Inflammatory macrophage treated with lipopolysaccharide for 1 hour (primary cell): ENCODE results near the gene CRLF1.

ENCODE experiments used
- DNase-seq, 2 donors: peaks; one replicate each; pipeline ENCODE4 v3.0.0-alpha.2; 2020 to 2022

Gene CRLF1

DNA sequence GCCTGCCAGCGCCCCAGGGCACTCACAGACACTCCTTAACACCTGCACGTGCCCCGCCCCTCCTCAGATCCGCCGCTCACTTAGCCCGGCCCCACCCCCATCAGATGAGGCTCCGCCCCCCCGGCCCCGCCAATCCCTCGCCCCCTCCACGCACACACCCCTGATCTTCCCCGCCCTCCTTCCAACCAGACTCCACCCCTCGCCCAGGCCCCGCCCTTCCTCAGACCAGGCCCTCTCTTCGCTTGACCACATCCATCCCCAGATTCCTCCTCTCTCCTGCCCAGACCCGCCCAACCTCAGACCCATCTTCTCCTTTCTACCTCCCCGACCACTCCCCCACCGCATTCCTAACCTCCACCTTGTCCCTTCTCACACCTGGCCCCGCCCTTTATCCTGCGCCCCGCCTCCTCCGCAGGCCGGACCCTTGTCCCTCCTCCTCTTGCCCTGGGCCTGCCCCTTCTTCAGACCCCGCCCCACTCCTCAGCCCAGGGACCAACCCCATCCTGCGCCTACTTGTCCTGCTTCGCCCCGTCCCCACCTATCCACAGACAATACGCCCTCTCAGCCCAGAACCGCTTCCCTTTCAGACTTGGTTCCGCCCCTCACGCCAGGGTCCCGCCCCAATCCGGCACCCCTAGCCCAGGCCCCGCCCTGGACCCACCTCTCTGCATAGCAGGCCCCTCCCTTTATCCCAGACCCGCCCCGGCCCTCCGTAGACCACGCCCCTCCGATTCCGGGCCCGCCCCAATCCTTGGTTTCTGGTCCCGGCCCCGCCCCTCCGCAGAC lies 29.8 kb upstream of the CRLF1 start:
- DNase-seq = peak; percentile 97 to 100

DNA sequence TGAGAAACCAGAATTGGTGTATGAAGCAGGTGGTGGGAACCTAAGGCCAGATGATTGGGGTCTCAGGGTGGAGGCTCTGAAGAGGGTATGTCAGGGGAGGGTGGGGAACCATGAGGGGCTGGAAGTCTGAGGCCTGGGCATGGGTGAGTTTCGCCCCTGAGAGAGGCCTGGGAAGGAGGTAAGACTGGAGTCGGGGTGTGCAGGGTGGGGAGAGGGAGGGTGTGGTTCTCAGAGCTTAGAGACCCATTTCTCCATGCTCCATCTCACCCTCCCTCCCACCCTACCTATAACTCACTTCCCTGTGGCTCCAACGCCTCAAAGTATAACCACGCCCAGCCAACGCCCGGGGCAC lies 29.2 kb upstream of the CRLF1 start:
- no peak for DNase-seq

DNA sequence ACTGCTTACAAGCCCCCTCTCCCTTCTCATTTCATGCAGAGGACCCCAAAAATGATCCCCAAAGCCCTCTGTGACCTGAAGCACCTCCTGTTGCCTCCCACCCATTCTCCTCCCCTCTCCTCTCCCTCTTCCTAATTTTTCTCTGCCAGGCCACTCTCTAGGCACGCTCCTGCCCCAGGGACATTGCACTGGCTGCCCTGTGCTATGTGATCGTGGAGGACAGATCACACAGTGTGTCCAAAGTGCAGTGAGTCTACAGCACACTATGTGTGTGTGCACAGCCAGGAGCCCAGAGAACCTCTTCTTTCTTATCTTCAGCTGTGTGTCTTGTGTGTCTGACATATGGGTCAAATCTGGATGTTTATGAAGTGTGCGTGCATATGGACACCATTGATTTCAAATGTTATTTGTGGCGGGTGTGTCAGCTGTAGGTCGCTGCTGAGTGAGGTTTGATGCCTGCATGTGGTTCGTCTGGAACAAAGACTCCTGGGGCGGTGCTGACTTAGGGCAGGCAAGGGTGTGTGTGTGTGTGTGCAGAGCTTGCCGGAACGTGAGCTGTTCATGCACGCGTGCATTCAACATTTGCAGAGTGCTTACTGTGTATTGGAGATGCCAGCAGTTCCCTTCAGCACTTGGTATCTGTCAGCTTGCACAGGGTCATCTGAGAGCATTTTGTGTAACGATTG lies 28.2 kb upstream of the CRLF1 start:
- DNase-seq = no peak

DNA sequence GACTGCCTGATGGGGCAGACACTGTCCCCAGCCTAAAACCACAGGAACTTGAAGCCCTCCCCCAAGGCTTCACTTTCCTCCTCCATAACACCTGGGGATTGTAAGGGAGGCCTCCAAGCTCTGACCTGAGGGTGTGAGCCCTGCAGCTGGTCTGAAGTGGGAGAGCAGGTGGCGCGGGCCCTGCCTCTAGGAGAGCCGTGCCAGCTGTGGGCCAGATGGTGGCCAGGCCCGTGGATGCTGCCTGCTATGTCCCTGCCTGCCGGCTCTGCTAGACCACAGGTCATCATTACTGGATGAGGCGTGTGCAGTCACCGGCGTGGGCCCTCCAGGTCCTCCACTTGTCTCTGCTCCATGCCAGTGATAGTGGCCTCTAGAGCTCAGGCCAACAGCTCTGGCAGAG lies 26.7 kb upstream of the CRLF1 start:
- DNase-seq = no peak

DNA sequence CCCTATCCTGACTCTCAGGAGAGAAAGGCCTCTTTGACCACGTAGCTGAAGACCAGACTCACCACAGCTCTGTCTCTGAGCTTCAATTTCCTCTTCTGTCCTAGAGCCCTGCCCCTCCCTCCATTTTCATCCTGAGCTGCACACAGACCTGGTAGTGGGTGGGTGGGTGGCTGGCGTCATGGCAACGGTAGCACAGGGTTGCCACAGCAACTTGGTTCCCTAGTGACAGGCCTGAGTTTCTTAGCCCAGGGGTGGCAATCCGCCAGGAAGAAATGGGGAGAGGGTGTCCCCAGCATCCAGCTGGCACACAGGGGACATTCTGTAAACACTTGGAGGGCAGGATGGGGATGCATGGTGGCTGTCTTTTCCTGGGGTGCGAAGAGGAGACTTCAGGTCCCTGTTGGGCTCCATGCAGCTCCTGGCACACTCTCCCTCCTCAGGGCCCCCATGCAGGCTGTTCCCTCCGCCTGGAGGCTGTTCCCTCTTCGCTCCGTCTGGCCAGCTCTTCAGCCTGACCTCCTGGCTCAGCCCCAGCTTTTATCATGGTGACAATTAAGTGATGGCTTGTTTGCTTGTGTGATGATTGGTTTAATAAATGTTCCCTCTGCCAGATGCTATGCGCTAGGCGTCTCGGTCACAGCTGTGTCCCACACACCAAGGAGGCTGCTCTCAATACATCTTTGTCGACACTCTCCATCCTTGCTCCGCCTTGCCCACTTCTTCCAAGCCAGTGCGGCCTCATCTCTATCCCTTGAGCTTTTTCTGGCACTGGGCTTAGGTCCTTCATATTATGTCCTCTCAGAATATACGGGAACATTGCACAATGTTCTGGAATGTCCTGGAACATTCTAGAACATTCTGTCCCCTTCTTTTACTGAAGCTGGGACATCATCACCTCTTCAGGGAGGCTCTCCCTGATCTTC lies 22.8 kb upstream of the CRLF1 start:
- DNase-seq = no peak

DNA sequence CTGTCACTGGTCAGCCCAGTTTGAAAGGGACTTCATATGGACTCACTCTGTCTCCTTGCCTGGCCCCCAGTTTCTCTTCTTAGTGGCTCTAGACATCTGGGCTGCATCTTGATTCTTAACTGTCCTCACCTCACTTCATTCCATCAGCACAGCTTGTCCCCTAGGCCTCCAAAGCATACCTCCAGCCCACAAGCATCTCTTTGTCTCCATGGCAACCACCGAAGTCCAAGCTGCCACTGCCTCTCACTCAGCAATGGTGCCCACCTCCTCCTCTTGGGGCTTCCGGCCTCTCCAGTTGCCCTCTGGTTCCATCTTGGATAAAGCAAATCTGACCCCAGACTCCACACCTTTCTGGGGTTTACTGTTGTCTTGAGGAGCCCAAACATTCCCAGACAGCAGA lies 20.3 kb upstream of the CRLF1 start:
- DNase-seq = no peak

DNA sequence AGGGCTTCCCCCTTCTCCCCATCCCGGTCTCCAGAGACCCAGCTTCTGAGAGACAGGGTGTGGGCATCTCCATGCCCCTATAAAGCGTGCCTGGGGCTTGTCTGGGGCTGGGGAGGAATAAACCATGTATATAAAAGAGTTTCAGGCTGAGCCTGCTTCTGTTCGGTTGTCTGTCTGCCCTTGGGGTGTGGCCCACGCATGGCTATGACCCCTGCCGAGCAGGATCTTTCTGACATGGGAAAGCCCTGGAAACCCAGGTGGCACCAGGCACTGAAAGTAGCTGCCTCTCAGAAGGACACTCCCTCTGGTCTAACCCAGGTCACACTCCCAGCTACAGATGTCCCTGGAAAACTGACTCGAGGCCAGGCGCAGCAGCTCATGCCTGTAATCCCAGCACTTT lies 14.3 kb upstream of the CRLF1 start:
- DNase-seq = no peak

DNA sequence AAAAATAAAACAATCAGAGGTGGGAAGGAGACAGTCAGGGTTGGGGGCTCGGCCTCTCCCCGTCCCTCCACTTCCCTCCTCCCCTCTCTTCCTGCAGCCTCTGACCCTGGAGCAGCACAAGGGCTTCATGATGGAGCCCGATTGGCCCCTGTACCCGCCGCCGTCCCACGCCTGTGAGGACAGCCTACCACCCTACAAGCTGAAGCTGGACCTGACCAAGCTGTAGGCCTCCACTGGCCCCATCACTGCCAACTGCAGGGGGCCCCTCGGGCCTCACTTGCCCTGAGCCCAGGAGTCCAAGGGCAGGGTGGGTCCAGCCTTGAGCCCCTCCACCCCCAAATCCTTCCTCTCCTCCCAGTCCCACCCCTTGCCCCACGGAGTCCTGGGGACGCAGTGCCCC lies 13.7 kb upstream of the CRLF1 start:
- DNase-seq = no peak

DNA sequence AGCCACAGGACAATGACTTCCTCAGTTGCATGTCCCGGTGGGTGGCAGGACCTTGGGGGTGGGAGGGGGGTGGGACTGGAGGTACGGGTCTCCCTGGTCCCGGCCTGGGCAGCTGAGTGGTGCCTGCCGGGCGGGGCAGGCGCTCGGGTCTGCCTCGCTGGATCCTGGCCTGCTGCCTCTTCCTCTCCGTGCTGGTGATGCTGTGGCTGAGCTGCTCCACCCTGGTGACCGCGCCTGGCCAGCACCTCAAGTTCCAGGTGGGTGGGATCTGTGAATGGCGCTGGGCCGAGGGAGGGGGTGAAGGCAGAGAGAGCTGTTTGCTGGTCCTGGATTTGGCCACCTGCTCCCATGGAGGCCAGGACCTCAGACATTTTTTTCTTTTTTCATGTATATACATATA lies 11.6 kb upstream of the CRLF1 start:
- DNase-seq = no peak

DNA sequence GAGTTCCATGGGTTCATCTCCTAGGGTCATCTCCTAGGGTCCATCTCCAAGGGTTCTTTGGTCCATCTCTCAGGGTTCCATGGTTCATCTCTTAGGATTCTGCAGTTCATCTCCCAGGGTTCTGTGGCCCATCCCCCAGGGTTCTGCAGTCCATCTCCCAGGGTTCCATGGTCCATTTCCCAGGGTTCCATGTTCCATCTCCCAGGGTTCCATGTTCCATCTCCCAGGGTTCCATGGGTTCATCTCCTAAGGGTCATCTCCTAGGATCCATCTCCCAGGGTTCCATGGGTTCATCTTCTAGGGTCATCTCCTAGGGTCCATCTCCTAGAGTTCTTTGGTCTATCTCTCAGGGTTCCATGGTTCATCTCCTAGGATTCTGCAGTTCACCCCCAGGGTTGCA lies 11.0 kb upstream of the CRLF1 start:
- no peak for DNase-seq

DNA sequence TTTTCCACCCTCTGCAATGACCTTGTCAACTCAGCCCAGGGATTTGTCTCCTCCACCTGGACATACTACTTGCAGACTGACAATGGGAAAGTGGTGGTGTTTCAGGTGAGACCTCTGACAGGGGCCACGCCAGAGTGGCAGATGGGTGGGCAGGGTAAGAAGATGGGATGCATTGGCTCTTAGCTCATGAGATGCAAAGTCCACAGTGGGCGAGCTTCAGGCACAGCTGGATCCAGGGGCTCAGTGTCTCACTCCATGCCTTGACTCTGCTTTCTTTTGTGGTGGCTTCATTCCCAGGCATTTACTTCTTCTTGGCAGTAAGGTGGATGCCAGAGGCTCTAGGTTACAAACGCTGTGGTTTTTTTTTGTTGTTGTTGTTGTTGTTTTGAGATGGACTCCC lies 9.4 kb upstream of the CRLF1 start:
- no peak for DNase-seq

DNA sequence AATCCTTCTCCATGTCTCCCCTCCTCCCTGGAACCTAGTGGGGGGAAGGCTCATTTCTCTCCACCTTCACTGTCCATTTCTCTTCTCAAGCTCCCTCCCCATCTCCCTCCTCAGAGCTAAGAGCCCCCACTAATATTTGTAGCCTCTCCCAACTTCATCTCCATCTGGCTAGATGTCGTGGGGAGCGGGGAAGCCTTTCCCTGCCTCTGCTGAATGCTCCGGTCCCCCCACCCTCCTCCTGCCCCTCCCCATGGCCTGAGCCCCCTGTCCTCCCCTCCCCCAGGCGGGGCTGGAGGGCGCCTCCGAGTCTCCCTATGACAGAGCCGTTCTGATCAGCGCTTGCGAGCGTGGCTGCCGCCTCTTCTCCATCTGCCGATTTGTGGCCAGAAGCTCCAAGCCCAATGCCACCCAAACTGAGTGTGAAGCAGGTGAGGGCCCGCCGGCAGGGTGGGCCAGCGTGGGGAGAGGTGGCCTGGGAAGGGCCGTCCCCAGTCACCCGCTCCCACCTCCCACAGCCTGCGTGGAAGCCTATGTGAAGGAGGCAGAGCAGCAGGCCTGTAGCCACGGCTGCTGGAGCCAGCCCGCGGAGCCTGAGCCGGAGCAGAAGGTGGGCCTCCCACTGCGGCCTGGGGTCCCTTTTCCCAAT lies 7.1 kb upstream of the CRLF1 start:
- no peak for DNase-seq

DNA sequence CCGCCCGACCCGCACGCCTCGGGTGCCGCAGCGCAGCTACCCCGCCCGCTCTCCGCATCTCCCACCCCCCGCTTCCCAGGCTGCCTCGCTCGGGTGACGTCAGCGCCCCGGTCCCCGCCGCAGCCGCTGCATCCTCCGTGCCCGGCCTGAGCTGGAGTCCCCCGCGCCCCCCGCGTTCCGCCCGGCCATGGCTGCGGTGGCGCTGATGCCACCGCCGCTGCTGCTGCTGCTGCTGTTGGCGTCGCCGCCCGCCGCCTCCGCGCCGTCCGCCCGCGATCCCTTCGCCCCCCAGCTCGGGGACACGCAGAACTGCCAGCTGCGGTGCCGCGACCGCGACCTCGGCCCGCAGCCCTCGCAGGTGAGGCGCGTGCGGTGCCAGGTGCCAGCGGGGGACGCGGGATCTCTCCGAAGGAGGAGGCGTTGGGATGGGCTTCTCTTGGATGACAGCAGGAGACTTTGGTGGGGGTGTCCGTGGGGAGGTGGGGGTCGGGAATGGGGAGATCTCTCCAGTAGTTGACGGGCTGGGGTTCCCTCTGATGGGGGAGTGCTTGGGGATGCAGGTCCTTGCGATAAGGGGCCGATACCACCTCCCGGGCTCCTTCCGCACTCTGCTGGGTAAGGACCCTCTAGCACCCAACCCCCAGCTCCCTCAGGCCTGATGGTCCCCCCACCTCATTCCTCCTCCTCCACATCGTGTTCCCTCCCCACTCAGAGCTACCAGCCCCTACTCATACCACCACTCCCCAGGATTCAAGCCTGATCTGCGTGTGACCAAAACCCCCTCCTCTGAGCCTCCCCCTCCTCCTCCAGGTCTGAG lies 6.4 kb upstream of the CRLF1 start, which contains the start of gene TMEM59L:
Gene TMEM59L (plus strand): TSS at position 99 of the 817 bp plus-strand sequence. CDS start 89 bp downstream, at position 188.
- no peak for DNase-seq

DNA sequence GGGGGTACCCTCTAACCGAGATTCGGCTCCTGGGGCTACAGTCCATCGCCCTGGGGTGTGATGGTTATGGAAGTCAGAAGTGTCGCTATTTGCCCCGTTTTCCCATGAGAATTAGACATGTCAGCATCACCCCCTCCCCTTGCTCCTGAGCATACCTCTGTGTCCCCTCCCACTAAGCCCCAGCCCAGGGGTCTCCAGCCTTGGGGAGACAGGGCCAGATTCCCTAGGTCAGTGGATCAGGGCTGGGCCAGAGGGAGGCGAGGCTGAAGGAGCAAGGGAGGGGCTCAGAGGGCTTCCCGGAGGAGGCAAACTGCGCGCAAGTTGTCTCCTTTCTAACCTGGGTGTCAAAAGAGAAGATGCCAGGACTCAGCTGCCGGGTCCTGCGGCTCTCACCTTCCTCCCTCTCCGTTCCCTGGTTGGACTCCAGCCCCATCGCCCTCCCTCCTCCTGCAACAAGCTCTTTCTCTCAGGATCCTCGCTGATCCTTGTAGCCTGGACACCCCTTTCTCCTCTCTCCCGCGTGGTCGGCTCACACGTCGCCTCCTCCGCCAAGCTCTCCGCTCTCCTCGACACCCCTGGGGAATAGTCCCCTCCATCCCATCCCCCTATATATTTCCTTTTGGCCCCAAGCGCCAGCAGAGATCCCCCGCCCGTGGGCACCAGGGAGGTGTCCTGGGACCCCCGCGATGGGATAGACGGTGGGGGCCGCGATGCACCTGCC lies 5.6 kb upstream of the CRLF1 start:
- DNase-seq = no peak

DNA sequence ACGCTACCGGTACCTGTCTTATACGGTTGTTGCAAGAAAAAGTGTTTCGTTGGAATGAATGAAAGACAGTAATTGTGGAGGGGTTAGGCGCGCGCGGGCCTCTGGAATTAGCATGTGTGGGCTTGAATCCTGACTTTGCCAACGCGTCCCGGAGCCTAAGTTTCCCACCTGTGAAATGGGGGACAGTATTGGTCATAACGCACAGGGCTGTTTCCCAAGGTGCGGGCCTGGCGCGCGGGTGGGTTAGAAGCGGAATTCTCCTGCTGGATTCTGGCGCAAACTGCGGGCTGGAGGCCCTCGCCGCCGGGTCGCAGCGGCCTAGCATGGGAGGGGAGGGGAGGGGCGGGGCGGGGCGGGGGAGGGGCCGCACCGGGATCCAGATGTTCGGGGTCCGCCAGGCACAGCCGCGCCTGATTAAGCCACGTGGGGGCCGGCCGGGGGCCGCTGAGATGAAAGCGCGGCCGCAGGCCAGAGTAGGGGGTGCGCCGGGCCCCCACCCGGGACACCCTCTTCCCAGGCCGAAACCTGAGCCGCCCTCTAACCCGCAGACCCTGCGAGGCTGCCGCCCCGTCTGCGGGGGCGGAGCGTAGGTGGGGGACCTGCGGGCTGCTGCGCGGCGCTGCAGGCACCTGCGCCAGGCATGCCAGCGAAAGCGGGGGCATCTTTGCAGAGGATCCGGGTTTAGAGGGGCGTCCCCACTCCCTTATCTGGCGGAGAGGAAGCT lies 4.9 kb upstream of the CRLF1 start:
- DNase-seq = no peak

DNA sequence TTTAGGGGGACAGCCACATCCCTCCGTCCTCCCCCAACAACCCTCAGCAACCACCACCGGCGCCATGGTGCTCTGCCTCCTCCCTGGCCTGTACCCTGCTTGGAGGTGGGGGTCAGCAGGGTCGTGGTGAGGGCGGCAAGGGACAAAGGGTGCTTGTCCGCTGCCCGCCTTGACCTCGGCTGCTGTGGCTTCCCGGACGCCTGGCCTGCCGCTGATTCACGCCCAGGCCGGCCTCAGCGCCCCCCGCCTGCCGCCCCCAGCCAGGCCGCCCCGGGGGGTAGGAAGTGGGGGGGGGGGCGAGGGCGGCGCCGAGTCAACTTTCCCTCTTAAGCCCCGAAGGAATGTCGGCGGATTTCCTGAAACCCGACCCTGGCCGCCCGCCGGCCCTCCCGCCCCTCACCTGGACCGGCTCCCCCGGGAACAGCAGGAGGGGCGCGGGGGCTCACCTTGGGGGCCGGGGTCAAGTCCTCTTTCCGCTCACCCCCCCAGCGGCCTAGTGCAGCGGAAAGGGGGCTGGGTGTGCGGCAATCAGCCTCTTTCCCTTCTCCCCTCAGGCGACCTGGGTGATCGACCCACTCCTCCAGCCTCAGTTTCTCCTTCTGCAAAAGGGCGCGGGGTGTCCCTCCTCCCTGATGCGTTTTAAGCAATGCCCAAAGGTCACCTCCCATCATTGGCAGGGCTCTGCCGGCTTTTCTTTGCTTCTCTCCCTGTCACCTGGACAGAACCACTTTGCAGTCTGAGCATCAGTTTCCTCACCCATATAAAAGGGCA lies 4.1 kb upstream of the CRLF1 start:
- DNase-seq = no peak

DNA sequence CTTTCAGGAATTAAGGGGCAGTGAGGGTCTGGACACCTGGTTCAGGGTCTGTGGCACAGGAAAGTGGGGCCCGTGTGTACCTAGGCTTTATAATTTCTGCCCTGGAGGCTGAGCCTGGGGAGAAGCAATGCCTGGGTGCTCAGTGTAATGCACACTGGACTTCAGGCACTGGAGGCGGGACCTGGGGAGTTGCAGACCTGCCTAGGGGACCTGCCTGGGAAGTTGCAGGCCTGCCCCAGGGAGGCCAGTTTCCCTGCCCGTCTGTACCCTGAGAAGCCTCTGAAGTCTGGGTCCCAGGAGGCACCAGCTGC lies 3.6 kb upstream of the CRLF1 start:
- DNase-seq = no peak

DNA sequence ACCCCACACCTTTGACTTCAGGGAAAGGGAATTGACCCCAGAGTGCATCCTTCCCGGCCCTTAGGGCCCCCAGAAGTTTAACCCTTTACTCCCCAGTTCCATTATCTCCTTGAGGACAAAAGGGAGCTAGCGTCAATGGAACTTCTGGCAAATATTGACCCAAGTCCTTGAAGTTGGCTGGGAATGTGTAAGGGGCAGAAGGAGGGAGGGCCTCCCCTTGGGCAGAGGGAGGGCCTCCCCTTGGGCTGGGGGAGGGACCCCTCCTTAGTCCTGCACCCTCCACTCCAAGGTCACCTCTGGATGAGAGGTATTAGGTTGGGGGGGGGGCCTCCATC lies 3.1 kb upstream of the CRLF1 start:
- no peak for DNase-seq

DNA sequence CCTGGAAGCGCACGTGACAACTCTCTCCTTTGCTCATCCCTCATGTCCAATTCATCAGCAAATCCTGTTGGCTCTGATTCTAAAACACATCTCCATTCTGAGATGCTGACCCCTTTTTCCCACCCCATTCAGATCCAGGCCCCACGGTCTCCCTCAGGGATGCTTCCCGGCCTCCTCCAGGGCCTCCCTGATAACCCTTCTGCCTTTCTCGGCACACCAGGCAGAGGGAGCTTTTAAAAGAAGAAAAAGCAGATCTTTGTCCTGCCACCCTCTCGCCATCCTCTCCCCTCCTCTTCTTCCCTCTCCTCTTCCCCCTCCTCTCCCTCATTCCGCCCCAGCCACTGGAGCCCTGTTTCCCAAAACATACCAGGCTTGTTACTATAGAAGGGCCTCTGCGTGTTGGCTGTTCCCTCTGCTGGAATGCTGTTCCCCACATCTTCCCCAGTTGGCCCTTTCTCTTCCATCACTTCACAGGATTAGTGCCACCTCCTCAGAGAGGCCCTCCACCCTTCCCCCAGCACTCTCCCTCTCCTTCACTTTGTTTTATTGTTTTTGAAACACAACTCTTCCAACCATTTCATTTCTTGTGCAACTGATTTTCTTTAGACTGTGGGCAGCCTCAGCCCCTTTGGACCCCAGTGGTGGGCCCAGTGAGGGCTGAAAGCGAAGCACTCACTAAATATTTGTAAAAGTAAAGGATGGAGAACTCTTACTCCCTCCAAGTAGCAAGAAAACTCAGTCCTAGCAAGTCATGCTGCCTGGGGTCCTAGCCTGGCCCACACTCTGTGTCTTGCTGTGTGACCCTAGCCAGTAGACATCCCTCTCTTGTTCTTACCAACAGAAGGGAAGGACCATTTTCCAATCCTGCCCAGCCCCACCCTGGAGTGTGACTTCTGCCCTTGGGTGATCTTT lies 2.5 kb upstream of the CRLF1 start:
- no peak for DNase-seq
